SU-DHL-6 (cell line): Measurements from ENCODE around the gene OGG1.

ENCODE experiments used
- CTCF ChIP-seq: fragments of 200-600 bp; sonication (generic); IDR thresholded peaks from one replicate; pipeline ENCODE4 v1.5.1; 2017; ENCODE audit warnings: antibody characterized with exemption, mild to moderate bottlenecking, low read length, moderate library complexity; ENCODE audit not compliant: insufficient read depth, poor library complexity, severe bottlenecking
- EZH2phosphoT487 ChIP-seq: fragments of 200-600 bp; sonication (generic), shearing (Covaris generic); conservative IDR thresholded peaks from 2 replicates; pipeline ENCODE4 v1.6.1; 2018; ENCODE audit warnings: mild to moderate bottlenecking, antibody characterized with exemption, low read length, moderate library complexity, mixed read lengths

DNA sequence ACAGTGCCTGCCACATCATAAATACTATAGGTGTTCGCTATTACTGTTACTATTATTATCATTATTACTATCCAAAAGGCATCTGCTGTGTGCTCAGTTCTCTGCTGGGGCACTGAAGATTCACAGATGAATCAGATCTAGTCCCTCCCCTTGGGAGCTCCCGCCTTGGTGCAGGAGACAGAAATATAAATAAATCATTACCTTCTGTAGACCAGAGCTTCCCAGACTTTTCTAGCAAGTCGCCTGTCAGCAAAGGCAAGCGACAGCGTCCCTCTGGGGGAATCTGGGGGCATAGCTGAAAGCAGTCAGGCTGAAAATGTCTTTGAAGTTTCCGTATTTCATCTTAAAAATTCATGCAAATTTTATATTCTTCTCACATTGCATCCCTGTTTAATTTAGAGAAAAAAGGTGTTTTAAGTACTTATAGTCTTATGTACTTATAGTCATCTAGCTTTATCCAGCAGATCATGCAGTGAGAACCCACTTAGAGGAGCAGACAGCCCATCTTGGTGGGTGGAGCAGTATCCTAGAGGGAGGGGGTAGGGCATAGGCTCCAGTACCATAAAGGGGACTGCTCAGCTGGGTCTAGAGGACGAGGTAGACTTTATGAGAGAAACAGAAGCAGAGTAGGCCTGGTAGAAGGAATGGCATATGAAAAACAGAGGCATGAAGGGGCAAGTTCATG is 28.6 kb upstream of the OGG1 start:
- TF ChIP-seq CTCF (no peak), EZH2phosphoT487 (no peak)
